Hypothalamus (tissue), 51 donors: ENCODE results near the gene SH3TC1.

Source experiments
- DNase-seq, 51 donors: peaks; one replicate each; lab custom pipeline; 2025; lab: John Stamatoyannopoulos, UW

SH3TC1 gene

DNA sequence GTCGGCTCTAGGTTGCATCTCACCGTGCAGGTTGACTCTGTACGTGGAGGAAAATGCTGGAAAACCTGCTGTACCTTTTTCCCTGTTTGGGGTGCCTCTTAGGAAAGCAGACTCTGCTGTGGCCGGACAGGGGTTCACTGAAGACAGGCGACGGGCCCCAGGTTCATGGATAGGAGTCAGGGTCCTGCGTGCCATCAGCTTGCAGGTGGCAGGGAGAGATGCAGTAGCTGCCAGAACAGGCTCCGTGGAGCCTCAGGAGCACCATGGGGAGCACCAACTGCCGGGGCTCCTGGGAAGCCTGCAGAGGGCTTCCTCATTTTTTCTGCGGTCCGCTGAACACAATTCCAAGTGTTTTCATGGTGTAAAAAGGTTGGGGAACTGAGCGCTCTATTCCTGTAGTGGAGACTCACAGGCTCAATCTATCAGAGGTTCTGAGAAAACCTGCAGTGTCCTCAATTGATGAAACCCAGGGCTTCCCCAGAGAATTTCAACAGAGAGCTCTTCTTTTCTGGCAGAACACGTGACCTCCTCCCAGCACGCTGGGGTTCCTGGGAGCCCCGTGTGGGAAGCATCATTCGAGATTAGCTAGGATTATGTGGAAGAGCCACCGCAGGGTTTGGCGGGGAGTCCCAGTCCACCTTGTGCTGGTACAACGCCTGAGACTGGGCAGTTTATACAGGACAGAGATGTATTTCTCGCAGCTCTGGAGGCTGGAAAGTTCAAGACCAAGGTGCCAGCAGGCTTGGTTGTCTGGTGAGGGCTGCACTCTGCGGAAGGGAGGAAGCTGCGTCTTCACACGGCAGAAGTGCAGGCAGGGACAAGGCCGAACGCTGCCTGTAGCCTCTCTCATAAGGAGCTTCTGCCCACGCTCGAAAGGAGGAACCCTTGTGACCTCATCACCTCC lies 72.1 kb downstream of the SH3TC1 start:
- no peak for DNase-seq

GRCh38 chr4:8271821-8272220 lies 72.7 kb downstream of the SH3TC1 start:
- no peak for DNase-seq

GRCh38 chr4:8272472-8273428 lies 73.7 kb downstream of the SH3TC1 start:
- DNase-seq = no peak

DNA sequence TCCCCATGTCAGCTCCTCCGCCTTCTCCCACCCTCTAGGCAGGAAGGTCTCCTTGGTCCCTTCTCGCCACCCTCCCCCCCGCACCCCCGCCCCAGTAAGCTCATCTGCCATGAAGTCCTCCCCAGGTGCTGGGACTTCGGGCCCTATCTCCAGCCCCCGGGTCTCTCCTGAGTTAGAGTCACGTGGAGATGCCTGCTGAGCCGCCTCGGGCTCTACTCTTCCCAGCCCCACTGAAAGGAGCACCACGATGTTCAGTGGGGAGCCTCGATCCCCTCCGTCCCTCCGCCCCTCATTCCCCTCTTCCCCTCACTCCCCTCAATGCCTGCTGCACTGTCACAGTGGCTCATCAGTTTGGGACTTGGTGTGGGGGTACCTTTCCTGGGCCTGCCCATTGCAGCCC lies 74.4 kb downstream of the SH3TC1 start:
- no peak for DNase-seq

- no peak for DNase-seq
Observed at GRCh38 chr4:8274066-8274652, 75.1 kb downstream of the SH3TC1 start.

DNA sequence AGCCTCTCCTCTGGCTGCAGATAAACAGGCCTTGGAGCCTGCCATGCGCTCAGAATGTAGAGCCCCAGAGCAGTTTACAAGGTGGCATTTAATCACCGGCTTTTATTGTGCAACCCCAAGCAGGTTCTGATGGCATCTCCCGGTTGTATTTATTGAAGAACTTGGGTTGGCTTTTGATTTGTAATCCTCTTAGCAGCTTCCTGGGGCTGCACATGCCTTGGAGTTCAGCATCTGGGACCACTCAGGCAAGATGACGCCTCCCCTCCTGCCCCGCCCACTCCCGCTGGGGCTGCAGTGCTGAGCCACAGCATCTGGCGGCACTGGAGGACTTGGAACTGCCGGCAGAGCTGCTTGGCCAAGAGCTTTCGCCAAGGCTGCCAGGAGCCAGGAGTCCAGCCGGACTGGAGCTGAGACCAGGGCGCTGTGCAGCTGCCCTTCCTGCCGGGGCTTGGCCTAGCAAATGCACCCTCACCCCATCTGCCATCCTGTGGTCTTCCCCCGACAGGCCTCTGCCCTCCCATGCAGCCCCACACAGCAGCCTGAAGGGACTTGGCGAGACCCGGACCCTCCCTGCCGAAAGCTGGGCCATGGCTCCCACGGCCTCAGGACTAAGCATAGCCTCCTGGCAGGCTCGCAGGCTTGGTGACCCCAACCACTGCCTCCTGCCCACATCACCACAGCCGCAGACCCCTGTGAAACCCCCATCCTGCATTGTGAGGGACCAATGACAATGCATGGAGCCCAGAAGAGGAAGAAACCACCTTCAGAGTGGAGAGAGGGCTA lies 75.9 kb downstream of the SH3TC1 start:
- peak in 46 of 51 donors; percentile 10 to 82 (median 54) for DNase-seq

DNA sequence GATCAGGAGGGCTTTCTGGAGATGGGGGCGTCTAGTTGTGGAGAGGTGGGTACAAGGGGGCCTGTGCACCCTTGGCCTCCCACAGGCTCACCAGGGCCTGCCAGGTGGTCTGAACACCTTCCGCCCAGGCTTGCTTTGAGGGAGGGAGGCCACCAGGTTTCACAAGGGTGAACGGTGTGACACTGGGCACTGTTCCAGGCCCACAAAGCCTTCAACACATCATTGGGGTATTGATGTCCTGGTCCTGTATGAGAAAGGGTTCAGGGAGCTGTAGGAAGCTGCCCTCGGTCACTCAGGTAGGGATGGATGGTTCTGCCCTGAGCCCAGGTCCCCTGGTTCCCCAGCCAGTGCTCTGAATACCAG lies 76.4 kb downstream of the SH3TC1 start:
- no peak for DNase-seq

DNA sequence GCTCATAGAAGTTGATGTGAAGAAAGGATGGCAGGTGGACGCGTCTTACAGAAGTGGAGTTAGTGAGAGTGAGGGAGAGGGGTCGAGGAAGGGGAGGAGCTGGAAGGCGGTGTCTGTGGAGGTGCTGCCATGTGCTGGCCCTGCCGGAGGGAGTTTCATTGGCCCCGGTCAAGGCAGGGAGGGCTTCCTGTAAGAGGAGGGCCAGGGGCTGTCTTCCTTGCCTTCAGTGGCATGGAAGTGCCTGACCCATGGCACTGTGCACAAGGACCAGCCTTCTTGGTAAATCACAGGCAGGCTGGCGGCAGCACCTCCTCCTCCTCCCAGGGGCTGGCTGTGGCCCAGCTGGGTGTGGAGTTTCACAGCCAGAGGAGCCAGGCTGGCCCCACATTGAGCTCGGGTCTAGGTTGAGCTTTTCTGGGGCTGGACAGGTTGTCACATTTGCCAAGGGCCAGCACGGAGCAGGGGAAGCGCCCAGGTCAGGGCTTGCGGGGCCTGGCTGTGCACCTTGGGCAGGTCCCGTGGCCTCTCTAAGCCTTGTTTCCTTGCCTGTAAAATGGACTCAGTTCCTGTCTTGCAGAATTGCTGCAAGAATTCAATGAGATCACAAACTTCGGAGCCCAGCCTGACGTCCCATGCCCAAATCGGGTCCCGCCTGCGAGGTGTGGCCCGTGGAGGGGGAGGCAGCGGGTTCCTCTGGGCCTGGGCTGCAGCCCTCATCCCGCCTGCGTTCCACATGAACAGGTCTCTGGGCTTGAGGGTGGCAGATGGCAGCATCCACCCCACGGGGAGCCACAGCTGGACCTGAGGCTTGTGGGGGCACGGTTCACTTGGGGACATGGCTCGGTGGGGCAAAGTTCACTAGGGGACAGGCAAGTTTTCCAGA lies 77.5 kb downstream of the SH3TC1 start:
- no peak for DNase-seq

DNA sequence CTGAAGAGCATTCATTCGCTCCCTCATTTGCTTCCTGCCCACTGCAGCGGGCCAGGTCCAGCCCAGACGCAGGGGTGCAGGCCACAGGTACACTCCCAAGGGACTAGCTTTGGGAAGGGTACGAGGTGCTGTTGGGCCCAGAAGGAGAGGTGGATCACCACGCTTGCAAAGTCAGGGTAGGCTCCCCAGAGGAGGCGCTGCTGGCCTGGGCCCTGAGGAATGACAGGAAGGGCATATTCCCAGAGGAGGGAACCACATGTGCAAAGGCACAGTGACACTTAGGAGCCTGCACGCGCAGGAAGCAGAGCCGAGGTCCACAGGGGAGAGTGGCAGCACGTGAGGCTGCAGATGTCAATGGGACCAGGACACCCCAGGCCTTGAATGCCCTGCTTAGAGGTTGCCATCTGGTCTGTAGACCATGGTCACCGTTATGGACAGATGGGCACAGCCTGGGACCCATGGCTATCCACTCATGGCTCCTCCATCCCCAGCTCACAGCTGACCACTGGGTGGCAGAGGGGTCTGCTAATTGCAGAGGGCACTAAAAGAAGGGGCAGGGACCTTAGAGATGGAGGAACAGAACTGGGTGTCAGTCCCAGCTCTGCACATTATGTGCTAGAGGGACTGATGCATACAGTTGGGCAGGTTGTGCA lies 78.4 kb downstream of the SH3TC1 start:
- no peak for DNase-seq

- DNase-seq = no peak
Observed at GRCh38 chr4:8278009-8278395, 78.9 kb downstream of the SH3TC1 start.

- DNase-seq = no peak
Observed at GRCh38 chr4:8278421-8279287, 79.6 kb downstream of the SH3TC1 start.

GRCh38 chr4:8279321-8280157 lies 80.4 kb downstream of the SH3TC1 start:
- no peak for DNase-seq

GRCh38 chr4:8280158-8280875 lies 81.2 kb downstream of the SH3TC1 start:
- no peak for DNase-seq

DNA sequence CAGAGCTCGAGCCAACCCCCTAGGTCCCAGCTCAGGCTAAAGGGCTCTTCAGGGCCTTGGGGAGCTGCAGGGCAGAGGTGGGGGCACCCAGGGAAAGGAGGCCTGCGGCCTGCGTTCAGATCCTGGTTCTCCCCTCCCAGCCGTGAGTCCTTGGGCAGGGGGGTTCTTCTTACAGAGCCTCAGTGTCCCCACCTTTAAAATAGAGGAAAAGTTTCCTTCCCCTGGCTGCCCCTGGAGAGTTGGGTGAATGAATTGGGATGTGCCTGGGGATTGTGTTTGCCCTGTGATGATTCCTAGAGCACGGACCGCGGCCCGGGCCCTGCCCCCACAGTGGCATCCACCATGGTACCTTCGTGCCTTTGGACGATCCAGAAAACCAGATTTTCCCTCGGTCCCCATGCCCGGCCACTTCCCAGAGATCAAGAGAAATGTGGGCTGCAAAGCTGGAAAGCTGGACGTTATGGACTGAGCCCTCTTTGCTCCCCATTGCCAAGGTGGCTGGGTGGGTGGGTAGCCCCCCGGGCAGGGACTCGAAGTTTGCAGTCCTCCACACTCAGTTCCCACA lies 81.9 kb downstream of the SH3TC1 start:
- no peak for DNase-seq

- DNase-seq = peak in 1 of 51 donors; percentile 17
Observed at GRCh38 chr4:8281519-8282133, 82.5 kb downstream of the SH3TC1 start.
